Measurements from ENCODE around the gene ATXN1. TPM values are rescaled to one million over a fixed set of nuclear protein-coding genes. Genes with fewer than 3 reads are reported as not detected.

The ATXN1 gene
- polyA plus RNA-seq, 2 of the 4 experiments (the other 2 are of a cell fraction) = 2.9 to 8.3 TPM

DNA sequence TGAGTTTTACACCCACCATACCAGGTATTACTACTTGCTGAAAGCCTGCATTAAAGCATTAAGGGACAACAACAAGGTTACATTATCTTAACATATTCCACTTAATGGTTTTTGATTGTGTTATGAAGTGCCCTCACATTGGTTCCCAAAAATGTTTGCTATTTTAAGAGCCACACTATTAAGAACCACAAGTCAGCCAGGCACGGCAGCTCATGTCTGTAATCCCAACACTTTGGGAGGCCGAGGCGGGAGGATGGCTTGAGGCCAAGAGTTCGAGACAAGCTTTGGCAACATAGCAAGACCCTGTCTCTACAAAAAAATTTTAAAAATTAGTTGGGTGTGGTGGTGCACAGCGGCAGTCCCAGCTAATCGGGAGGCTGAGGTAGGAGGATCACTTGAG lies 28.2 kb downstream of the ATXN1 start:
- Histone ChIP-seq H3K4me3 (no peak overlapping the region), H3K27ac (no peak overlapping the region), H3K4me1 (peaks cover 37% of the 10 kb centered on the region), H3K9me3 (no peaks in the 10 kb centered on the region), H3K4me2 (no peak overlapping the region)
- no peak for DNase-seq (ENCODE audit: low read depth in 1 of 2, low spot score in 1 of 2)
- TF ChIP-seq RCOR1 (IDR thresholded peaks at IDR 0.05; ENCODE audit: low read depth, low read length) = no peak
- TF ChIP-seq POLR2A (IDR thresholded peaks at IDR 0.05; ENCODE audit: low read length) = no peak
- TF ChIP-seq TP53 (CRISPR knock-in tag; IDR thresholded peaks at IDR 0.05) = no peak
- TF ChIP-seq RNF2 (IDR thresholded peaks at IDR 0.05; ENCODE audit: borderline replicate concordance, low read depth) = no peak
- no peak for TF ChIP-seq NPAS2 (CRISPR knock-in tag; IDR thresholded peaks at IDR 0.05; ENCODE audit: borderline replicate concordance)
- no peak for TF ChIP-seq MYC (IDR thresholded peaks at IDR 0.05; ENCODE audit: borderline replicate concordance, low read length)
- TF ChIP-seq HEYL (CRISPR knock-in tag; IDR thresholded peaks at IDR 0.05) = no peak
- TF ChIP-seq NFE2L2 (conservative IDR thresholded peaks at IDR 0.05; ENCODE audit: low read length) = no peak
- TF ChIP-seq FOSB (CRISPR knock-in tag; IDR thresholded peaks at IDR 0.05) = no peak
- no peak for TF ChIP-seq RFX5 (IDR thresholded peaks at IDR 0.05)
- TF ChIP-seq RAD21 (conservative IDR thresholded peaks at IDR 0.05 in 1 of 2, IDR thresholded peaks at IDR 0.05 in 1 of 2) = no peak
- no peak for TF ChIP-seq CHD4 (IDR thresholded peaks at IDR 0.05; ENCODE audit: borderline replicate concordance)
- no peak for TF ChIP-seq PHF8 (IDR thresholded peaks at IDR 0.05; ENCODE audit: borderline replicate concordance, low read depth)
- no peak for TF ChIP-seq REST (IDR thresholded peaks at IDR 0.05)
- TF ChIP-seq BHLHE40 (IDR thresholded peaks at IDR 0.05; ENCODE audit: low read depth, low read length) = no peak
- no peak for TF ChIP-seq ZNF302 (CRISPR knock-in tag; IDR thresholded peaks at IDR 0.05)
- ChIA-PET POLR2A (interaction anchor here (1.8 kb wide), 1 partner anchor 28 kb away, joined by 8 read pairs; the partner anchor contains the start of gene ATXN1), CTCF (no interaction called here)
- WGBS (ENCODE audit: missing lambda C conversion rate) = 98% methylated on average over 6 of the region's 6 CpGs
- FAIRE-seq = no peak
- ATAC-seq = no peak

DNA sequence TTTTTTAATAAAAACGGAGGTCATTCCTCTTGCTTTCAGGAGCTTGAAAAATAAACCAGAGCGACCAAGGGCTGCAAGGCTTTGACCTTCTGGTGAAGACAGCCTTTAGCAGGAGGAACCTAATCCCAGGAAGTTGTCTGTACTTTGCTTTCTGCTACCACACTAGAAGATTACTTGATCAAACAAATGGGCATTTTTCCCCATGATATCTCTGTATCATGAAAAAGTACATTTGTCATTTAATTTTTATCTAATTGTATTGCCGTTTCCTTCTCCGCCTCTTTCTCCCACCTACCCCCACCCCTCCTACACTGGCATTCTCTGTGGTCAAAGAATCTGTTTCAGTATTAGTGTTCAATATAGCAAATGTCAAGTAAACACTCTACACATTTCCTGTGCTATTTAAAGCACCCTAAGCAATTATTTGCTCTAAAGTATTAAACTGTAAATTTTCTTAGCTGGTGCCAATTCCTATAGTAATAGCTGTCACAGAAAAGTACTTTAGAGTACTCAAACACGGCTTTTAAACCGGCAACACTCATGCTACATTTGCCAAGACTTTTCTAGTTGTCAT lies 29.7 kb downstream of the ATXN1 start:
- no peak for TF ChIP-seq USF2 (IDR thresholded peaks at IDR 0.05)
- TF ChIP-seq POLR2AphosphoS2 (conservative IDR thresholded peaks at IDR 0.05; ENCODE audit: low read length) = no peak
- TF ChIP-seq MYC (IDR thresholded peaks at IDR 0.05; ENCODE audit: borderline replicate concordance, low read length) = no peak
- TF ChIP-seq, protein P1, sequence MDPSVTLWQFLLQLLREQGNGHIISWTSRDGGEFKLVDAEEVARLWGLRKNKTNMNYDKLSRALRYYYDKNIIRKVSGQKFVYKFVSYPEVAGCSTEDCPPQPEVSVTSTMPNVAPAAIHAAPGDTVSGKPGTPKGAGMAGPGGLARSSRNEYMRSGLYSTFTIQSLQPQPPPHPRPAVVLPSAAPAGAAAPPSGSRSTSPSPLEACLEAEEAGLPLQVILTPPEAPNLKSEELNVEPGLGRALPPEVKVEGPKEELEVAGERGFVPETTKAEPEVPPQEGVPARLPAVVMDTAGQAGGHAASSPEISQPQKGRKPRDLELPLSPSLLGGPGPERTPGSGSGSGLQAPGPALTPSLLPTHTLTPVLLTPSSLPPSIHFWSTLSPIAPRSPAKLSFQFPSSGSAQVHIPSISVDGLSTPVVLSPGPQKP (IDR thresholded peaks at IDR 0.05; ENCODE audit: low read depth, low read length) = no peak
- no peak for TF ChIP-seq HEYL (CRISPR knock-in tag; IDR thresholded peaks at IDR 0.05)
- H3K4me2 ChIP-seq = peak overlapping the region; percentile 49
- no peaks in the 10 kb centered on the region for H3K9me3 ChIP-seq
- no peak for FAIRE-seq
- ChIA-PET POLR2A (interaction anchor here (0.7 to 1.8 kb wide), 2 partner anchors 20 to 30 kb away, joined by 3 to 8 read pairs; partner anchors contain the start of gene ATXN1), CTCF (interaction anchor here (0.7 to 1.9 kb wide), 7 partner anchors 15 to 400 kb away, joined by 3 to 5 read pairs (median 4); partner anchors contain the start of gene ATXN1)
- H3K4me1 ChIP-seq = peaks cover 53% of the 10 kb centered on the region
- H3K4me3 ChIP-seq = no peak overlapping the region
- WGBS (ENCODE audit: missing lambda C conversion rate) = 50% methylated on average over 6 of the region's 6 CpGs
- no peak for DNase-seq (ENCODE audit: low read depth in 1 of 2, low spot score in 1 of 2)
- no peak overlapping the region for H3K27ac ChIP-seq
- no peak for ATAC-seq
